Raji (cell line): ENCODE measurements around the gene HIVEP3.

ENCODE experiments used
- POLR2A ChIP-seq: IDR thresholded peaks from 2 replicates; pipeline ENCODE4 v1.6.1; 2011; ENCODE audit warnings: low read depth, low read length, control low read depth; ENCODE audit not compliant: insufficient read depth

The HIVEP3 gene

DNA sequence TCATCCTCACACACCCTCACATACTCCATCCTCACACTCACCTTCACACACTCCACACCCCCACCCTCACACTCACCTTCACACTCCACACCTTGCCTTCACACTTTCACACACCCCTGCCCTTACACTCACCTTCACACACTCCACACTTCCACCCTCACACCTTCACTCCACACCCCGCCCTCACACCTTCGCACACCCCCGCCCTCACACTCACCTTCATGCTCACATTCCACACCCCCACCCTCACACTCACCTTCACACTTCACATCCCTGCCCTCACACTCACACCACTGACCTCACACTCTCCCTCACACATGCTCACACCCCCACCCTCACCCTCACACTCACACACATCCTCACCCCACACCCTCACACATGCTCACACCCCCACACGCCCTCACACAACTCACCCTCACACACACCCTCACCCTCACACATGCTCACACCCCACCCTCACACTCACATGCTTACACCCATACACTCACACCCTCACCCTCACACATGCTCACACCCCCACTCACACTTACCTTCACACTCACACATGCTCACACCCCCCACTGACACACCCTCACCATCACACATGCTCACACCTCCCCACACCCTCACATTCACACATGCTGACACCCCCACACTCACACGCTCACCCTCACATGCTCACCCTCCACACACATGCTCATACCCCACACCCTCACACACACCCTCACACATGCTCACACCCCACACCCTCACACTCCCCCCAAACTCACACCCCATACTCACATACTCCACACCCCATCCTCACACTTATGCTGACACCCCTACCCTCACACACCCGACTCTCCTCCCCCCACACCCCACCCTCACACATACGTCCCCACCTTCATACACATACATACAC, 389.8 kb downstream of the HIVEP3 start:
- no peak for TF ChIP-seq POLR2A

- no peak for TF ChIP-seq POLR2A
Measured at GRCh38 chr1:41528106-41528505, 390.6 kb downstream of the HIVEP3 start.

DNA sequence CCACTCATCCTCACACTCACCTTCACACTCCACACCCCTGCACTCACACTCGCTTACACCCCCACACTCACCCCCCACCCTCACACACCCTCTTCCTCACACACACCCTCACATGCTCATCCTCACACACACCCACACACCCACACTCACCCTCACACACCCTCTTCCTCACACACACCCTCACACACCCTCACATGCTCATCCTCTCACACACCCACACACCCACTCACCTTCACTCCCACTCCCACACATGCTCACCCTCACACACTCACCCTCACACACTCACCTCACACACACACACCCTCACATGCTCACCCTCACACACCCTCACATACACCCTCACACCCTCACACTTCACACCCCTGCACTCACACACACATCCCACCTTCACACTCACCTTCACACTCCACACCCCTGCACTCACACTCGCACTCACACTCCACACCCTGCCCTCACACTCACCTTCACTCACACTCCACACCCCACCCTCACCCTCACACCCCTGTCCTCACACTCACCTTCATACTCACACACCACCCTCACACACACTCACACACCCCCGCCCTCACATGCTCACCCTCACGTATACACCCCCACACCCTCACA, 391.7 kb downstream of the HIVEP3 start:
- TF ChIP-seq POLR2A, result no peak

GRCh38 chr1:41525891-41526587, 392.7 kb downstream of the HIVEP3 start:
- no peak for TF ChIP-seq POLR2A

DNA sequence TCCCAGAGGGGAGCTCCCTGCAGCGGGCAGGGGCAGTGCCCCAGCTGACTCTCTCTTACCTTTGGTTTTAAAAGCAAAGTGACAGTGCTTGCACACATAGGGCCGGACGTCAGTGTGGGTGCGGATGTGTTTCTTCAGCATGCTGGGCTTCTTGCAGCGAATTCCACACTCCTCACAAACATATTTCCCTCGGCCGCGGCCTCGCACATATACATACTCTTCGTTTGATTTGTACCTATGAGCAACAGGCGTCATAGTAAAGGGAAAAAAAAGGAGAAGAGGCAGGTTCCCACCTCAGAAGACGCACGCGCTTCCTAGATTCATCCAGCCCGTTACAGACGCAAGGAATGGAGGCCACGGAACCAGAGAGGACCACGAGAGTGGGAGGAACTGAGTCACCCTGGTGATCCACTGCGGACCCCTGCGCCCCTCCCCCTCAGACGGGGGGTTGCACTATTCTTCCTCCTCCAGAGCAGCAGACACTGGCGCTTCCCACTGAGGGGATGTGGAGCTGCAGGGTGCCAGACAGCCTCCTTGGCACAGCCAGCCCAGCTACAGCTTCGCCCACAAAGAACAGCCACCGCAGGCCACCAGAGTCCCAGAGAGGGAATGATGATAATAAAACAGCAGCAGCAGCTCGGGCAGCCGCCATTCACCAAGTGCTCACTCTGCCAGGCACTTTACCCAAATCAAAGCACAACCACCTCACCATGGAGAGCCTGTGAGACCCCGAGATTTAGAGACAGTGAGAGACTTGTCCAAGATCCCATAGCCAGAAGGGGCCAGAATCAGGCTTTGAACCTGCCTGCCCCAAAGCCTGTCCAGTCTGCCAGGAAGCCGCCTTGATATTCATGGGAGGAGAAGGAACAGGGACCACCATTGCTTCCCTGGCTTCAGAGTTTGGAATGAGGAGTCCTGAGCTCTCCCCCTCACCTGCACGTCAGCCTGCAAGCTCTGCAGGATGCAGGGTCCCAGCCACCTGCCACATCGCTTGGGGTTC, 393.7 kb downstream of the HIVEP3 start:
- no peak for TF ChIP-seq POLR2A

DNA sequence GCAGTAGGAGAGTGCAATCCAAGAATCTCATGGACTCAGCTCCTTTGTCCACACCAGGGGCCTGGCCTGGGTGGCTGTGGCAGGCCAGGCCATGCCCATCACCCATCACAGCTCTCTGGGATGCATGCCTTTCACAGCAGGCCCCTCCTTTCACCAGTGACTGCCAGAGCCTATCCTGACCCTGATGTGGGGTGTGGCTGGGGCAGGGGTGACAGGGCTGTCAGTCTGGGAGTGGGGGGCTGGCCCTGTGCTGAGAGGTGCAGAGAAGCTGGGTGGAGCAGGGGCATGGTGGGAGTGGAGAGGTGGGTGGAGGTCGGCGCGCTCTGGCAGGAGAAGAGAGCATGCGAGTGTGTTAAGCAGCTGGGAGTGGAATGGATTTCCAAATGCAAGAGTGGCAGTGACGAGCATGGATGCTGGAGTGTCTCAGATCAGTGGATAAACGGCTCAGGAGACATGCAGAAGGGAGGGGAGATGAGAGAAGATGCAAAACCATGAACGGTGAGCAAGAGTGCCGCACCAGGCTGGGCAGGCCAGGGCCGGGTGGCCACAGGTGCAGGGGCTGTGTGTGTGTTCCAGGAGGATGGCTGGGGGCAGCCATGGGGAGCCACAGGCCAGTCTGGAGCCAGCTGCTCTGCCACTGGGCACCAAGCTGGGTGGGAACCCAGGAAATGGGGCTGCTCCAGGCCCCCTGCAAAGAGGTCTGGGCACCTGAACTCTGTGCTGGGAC, 394.6 kb downstream of the HIVEP3 start:
- no peak for TF ChIP-seq POLR2A

DNA sequence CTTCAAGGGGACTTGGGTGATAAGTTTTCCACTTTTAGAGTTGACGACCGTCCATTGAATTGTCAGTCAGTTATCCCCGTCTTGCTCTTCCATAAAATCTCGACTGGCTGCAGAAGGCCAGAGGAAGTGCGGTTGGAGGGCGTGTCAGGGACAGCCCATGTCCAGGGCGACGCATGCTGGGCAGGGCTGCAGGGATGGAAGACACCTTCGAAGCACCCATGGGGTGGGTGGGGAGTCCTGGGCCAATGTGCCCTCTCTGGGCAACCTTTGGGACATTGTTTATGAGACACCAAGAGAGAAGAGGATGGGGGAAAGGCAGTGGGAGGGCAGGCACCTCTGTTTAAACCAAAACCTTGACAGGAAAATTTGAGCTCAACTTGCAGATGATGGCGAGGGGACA, 395.7 kb downstream of the HIVEP3 start:
- TF ChIP-seq POLR2A, result no peak

GRCh38 chr1:41521766-41522165, 397.0 kb downstream of the HIVEP3 start:
- TF ChIP-seq POLR2A, result no peak

DNA sequence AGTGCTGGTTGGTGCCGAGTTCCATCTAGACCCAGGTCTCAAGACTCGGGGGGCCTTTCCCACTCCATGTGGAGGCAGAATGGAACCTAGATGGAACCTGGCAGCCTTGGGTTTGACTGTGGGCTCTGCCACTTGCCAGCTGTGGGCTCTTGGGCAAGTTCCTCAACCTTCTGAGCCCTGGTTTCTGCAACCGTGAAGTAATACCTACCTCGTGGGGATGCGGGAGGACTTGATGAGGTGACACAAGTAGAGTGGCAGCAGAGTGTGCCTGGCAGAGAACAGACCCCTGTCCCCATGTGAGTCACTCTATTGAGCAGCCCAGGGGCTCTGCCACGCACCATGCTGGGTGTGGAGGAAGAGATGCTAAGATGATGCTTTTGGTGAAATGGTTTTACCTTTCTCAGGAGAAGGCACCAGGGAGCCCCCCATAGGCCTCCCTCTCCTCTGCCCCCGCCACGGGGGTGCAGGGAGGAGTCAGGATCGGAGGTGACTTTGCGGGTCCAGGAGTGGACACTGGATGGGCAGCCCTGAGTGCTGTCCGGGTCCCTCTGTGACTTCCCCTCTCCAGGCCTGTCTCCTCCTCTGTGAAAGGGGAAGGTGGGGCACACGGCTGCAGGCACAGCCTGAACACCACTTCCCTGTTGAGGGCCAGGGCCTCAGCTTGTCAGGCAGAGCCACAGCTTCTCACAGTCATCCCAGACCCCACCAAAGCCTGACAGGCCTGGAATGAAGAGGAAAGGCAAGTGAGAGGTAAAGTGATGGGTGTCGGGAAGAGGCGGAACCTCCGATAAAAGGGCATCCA, 397.6 kb downstream of the HIVEP3 start:
- no peak for TF ChIP-seq POLR2A

GRCh38 chr1:41519667-41520066, 399.1 kb downstream of the HIVEP3 start:
- TF ChIP-seq POLR2A, result no peak

DNA sequence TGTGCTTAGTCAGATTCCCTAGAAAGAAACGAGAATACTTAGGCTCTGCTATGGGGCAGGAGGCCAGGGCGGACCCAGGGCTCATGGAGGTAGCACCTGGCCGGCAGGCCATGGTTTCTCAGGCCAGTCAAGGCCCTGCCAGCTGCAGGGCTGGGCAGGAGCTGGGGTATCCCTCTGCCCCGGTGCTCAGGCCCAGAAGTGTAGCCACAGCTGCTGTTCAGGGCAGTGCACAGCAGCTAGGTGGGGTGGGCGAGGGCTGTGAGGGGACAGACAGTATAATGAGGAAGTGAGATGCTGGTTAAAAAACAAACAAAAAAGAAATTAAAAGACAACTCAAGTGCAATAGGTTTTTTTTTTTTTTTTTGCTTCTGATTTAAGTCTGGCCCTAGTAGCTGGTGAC, 400.3 kb downstream of the HIVEP3 start:
- no peak for TF ChIP-seq POLR2A

DNA sequence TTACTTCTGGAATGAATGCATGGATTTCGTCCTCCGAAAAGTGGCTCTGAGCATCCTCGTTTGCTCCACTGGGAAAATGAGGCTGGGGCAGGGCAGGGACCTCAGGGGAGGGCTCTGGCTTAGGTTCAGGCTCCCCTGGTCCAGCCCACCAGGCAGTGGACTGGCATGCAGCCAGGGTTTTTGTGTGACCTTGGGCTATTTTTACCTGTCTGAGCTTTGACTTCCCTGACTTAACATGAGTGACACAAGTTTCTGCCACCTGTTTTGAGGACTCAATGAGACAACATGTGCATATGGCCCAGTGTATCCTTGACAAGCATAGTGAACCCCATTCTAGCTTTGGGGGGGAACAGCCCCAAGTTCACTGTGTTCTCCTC, 401.7 kb downstream of the HIVEP3 start:
- no peak for TF ChIP-seq POLR2A
